RWPE2 (cell line): ENCODE measurements around the gene KIF26B.

Experiments
- ATAC-seq: fragments of 200-7000 bp; cut with Tn5 transposase; 3 replicates; pipeline ENCODE4 v1.9.1; 2021; ENCODE audit warnings: low read depth
- DNase-seq: peaks from one replicate; pipeline ENCODE4 v3.0.0-alpha.2; 2020; ENCODE audit warnings: low spot score
- H3K27ac ChIP-seq: fragments of 450-650 bp; 2 replicates; pipeline ENCODE4 v1.5.1; 2017; ENCODE audit warnings: mild to moderate bottlenecking; ENCODE audit not compliant: poor library complexity, severe bottlenecking
- H3K27me3 ChIP-seq: fragments of 250-450 bp; sonication (Bioruptor Pico); 2 replicates; pipeline ENCODE4 v1.5.1; 2021; ENCODE audit warnings: mild to moderate bottlenecking, moderate library complexity; ENCODE audit not compliant: insufficient read depth, poor library complexity, severe bottlenecking
- H3K36me3 ChIP-seq: fragments of 250-450 bp; sonication (Bioruptor Pico); 2 replicates; pipeline ENCODE4 v1.5.1; 2020; ENCODE audit warnings: low read depth, mild to moderate bottlenecking, moderate library complexity
- H3K4me1 ChIP-seq: fragments of 250-450 bp; sonication (Bioruptor Pico); 2 replicates; pipeline ENCODE4 v1.5.1; 2021; ENCODE audit warnings: mild to moderate bottlenecking, moderate library complexity; ENCODE audit not compliant: insufficient read depth, poor library complexity, severe bottlenecking
- H3K4me3 ChIP-seq: fragments of 250-450 bp; sonication (Bioruptor Pico); 2 replicates; pipeline ENCODE4 v1.5.1; 2021; ENCODE audit warnings: mild to moderate bottlenecking, moderate library complexity; ENCODE audit not compliant: severe bottlenecking
- H3K9me3 ChIP-seq: fragments of 250-450 bp; sonication (Bioruptor Pico); 2 replicates; pipeline ENCODE4 v1.5.1; 2021; ENCODE audit warnings: mild to moderate bottlenecking, moderate library complexity; ENCODE audit not compliant: severe bottlenecking
- TF ChIP-seq, protein P1 (sequence below): fragments of 450-650 bp; IDR thresholded peaks from one replicate; pipeline ENCODE4 v1.5.1; 2017; ENCODE audit warnings: mild to moderate bottlenecking, moderate library complexity; ENCODE audit not compliant: poor library complexity, severe bottlenecking

The KIF26B gene

DNA sequence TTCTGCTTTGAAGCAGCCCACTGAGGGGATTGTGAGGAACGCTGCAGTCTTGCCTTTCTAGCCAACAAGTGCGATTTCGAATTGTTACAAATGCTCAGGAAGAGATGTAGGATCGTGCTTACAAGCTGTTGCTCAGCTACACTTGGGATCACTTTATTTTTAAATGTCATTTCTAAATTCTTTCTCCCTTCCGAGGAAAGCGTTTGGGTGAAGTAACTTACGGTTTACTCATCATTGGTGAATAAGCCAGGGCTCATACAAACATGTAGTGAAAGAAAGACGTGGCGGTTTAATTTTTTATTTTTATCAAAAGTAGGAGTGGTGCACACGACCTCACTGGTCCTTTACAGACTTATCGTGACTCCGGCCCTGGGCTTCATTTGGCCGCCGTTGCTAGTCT lies 386.6 kb downstream of the KIF26B start:
- TF ChIP-seq, protein P1, sequence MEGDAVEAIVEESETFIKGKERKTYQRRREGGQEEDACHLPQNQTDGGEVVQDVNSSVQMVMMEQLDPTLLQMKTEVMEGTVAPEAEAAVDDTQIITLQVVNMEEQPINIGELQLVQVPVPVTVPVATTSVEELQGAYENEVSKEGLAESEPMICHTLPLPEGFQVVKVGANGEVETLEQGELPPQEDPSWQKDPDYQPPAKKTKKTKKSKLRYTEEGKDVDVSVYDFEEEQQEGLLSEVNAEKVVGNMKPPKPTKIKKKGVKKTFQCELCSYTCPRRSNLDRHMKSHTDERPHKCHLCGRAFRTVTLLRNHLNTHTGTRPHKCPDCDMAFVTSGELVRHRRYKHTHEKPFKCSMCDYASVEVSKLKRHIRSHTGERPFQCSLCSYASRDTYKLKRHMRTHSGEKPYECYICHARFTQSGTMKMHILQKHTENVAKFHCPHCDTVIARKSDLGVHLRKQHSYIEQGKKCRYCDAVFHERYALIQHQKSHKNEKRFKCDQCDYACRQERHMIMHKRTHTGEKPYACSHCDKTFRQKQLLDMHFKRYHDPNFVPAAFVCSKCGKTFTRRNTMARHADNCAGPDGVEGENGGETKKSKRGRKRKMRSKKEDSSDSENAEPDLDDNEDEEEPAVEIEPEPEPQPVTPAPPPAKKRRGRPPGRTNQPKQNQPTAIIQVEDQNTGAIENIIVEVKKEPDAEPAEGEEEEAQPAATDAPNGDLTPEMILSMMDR, result no peak
- Histone ChIP-seq H3K4me1 (no peaks in the 10 kb centered on the region), H3K4me3 (no peak overlapping the region), H3K27ac (no peak overlapping the region), H3K27me3 (no peaks in the 10 kb centered on the region), H3K9me3 (no peaks in the 10 kb centered on the region), H3K36me3 (no peaks in the 10 kb centered on the region)
- no peak for DNase-seq
- no peak for ATAC-seq

DNA sequence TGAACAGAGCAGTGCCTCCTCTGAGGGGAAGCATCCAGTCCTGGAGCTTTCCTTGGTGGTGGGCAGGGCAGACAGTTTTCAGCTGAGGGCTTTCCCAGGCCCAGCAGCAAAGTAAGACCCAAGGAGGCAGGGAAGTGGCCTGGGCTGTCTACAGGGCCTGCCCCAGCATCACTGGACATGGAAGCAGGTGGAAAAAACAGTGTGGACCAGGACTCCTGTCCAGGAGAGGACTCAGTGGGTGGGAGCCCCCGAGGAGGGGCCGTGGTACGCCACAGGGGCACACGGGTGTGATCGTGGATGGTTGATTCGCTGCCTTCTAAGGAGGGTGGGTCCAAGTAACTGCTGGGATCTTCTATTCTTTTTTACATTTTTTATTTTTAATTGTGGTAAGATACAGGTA lies 387.6 kb downstream of the KIF26B start:
- Histone ChIP-seq H3K27me3 (no peaks in the 10 kb centered on the region), H3K27ac (no peak overlapping the region), H3K9me3 (no peaks in the 10 kb centered on the region), H3K4me3 (no peak overlapping the region), H3K4me1 (no peaks in the 10 kb centered on the region), H3K36me3 (no peaks in the 10 kb centered on the region)
- DNase-seq, result no peak
- ATAC-seq, result no peak
- TF ChIP-seq, protein P1, result no peak

DNA sequence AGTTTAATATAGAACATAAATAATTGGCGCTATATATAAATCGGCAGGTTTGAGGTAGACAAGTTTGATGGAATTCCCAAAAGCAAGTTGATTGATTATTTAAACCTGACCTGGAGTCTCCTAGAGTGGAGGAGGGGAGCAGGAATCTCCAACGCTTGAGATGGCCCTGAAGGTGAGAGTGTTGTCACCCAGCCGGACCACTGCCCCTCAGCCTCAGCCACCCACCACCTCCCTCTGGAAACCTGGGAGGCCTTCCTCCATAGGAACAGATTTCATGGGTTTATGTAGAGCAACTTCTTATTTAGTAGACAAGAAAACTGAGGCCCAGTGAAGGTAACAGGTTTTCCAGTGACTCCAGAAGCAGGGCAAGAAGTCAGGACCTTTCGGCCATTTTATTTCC lies 389.5 kb downstream of the KIF26B start:
- no peaks in the 10 kb centered on the region for H3K9me3 ChIP-seq
- DNase-seq (no peak), ATAC-seq (no peak)
- no peaks in the 10 kb centered on the region for H3K36me3 ChIP-seq
- no peak overlapping the region for H3K4me3 ChIP-seq
- H3K4me1 ChIP-seq, result no peaks in the 10 kb centered on the region
- H3K27ac ChIP-seq, result no peak overlapping the region
- H3K27me3 ChIP-seq, result no peaks in the 10 kb centered on the region
- TF ChIP-seq, protein P1, result no peak

- ATAC-seq (no peak), DNase-seq (no peak)
- TF ChIP-seq, protein P1, result no peak
- no peak overlapping the region for H3K27ac ChIP-seq
- no peak overlapping the region for H3K4me3 ChIP-seq
- no peaks in the 10 kb centered on the region for H3K9me3 ChIP-seq
- no peaks in the 10 kb centered on the region for H3K4me1 ChIP-seq
- H3K36me3 ChIP-seq, result no peaks in the 10 kb centered on the region
- no peaks in the 10 kb centered on the region for H3K27me3 ChIP-seq
Measured at GRCh38 chr1:245546875-245547274, 392.1 kb downstream of the KIF26B start.

DNA sequence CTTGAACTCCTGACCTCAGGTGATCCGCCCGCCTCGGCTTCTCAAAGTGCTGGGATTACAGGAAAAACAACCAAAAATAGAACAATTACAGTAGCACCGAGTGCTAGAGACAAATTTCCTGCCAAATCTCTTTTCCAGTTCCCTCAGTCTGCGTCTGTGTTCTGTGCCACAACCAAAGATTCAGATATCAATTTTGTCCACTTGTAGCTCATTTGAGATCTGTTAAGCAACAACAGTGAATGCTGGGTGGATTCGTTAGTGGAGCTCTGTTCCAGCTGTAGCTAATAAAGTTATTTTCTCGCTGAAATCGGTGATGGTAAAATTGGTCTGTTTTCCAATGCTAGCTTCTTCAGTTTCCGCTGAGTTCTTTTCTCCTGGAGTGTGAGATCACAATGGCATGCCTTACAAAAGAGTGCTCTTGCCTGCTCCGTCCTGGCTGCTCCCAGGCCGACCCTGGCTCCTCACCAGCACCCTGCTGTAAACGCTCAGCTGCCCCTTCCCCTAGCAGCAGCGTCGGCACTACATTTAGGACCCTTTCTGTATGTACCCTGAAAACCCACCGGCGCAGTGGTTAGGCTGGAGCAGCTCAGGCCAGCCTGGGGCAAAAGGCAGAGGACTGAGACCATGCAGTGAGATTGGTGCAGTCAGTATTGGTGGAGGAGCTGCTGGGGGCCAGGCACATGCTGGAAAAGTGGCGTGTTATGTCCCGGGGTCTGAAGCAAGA lies 395.4 kb downstream of the KIF26B start:
- TF ChIP-seq, protein P1, result no peak
- H3K27me3 ChIP-seq, result no peaks in the 10 kb centered on the region

More for the DNA sequence above, 395.4 kb downstream of the KIF26B start:
- Histone ChIP-seq H3K4me1 (no peaks in the 10 kb centered on the region), H3K36me3 (no peaks in the 10 kb centered on the region), H3K4me3 (no peak overlapping the region), H3K9me3 (no peaks in the 10 kb centered on the region), H3K27ac (no peak overlapping the region)
- DNase-seq, result no peak
- ATAC-seq, result no peak
